K562 (cell line): ENCODE results near the gene PPP1R13L. TPM values are rescaled to one million over a fixed set of nuclear protein-coding genes. Genes with fewer than 3 reads are reported as not detected.

Experiments
- CHD1 ChIP-seq: fragments of 200-600 bp; sonication (generic); IDR thresholded peaks from one replicate; pipeline ENCODE4 v1.6.1; 2012; ENCODE audit warnings: mild to moderate bottlenecking, moderate library complexity, low read length, inconsistent platforms
- CREB1 ChIP-seq, 2 experiments: sonication (generic) in 1 of 2; formaldehyde crosslinking in 1 of 2; IDR thresholded peaks; 2 replicates each; pipeline versions ENCODE4 v1.6.1 to v1.8.0; 2012 to 2022; ENCODE audit warnings: inconsistent platforms in 1 of 2, mild to moderate bottlenecking in 1 of 2, missing genetic modification reagents in 1 of 2, moderate library complexity in 1 of 2
- DEAF1 ChIP-seq: fragments of 450-650 bp; formaldehyde crosslinking; IDR thresholded peaks from 2 replicates; pipeline ENCODE4 v1.4.0; 2020; ENCODE audit warnings: mild to moderate bottlenecking, moderate library complexity
- HDAC8 ChIP-seq: fragments of 450-650 bp; IDR thresholded peaks from 2 replicates; pipeline ENCODE4 v1.6.1; 2016; ENCODE audit warnings: mild to moderate bottlenecking, missing genetic modification characterization, moderate library complexity, missing compliant biosample characterization
- MAX ChIP-seq: sonication (generic); formaldehyde crosslinking; IDR thresholded peaks from 2 replicates; pipeline ENCODE4 v1.9.0; 2022; ENCODE audit warnings: mild to moderate bottlenecking, missing genetic modification reagents
- NEUROD1 ChIP-seq: fragments of 150-350 bp; IDR thresholded peaks from 2 replicates; pipeline ENCODE4 v1.6.1; 2014; ENCODE audit warnings: borderline replicate concordance, low read length, low read depth; ENCODE audit not compliant: partially characterized antibody
- PBX2 ChIP-seq, 2 experiments: IDR thresholded peaks in 1 of 2; conservative IDR thresholded peaks in 1 of 2; 2 replicates each; pipeline ENCODE4 v1.6.1; 2016; ENCODE audit warnings: low read depth in 2 of 2, mild to moderate bottlenecking in 1 of 2, missing compliant biosample characterization in 1 of 2, missing genetic modification characterization in 1 of 2, moderate library complexity in 1 of 2
- POLR3G ChIP-seq: IDR thresholded peaks from 2 replicates; pipeline ENCODE4 v1.6.1; 2011; ENCODE audit not compliant: insufficient read length, insufficient replicate concordance; ENCODE audit errors: extremely low read depth
- RBM22 ChIP-seq: fragments of 200-400 bp; formaldehyde crosslinking; IDR thresholded peaks from 2 replicates; pipeline ENCODE4 v1.6.1; 2018; ENCODE audit warnings: low read length, low read depth; ENCODE audit not compliant: poor library complexity, severe bottlenecking
- ZBTB5 ChIP-seq: fragments of 450-650 bp; IDR thresholded peaks from 2 replicates; pipeline ENCODE4 v1.6.1; 2017; ENCODE audit warnings: antibody characterized with exemption
- ZFP36 ChIP-seq: fragments of 150-350 bp; IDR thresholded peaks from 2 replicates; pipeline ENCODE4 v1.6.1; 2018; ENCODE audit warnings: low read length, low read depth; ENCODE audit not compliant: partially characterized antibody
- ZKSCAN3 ChIP-seq: fragments of 250-450 bp; sonication (Bioruptor Pico); IDR thresholded peaks from 2 replicates; pipeline ENCODE4 v1.4.0; 2020
- ZNF134 ChIP-seq: fragments of 250-450 bp; sonication (Bioruptor Pico); conservative IDR thresholded peaks from 2 replicates; pipeline ENCODE4 v1.4.0; 2020
- ZNF165 ChIP-seq: fragments of 250-450 bp; sonication (Bioruptor Pico); IDR thresholded peaks from 2 replicates; pipeline ENCODE4 v1.4.0; 2020; ENCODE audit warnings: borderline replicate concordance
- ZNF232 ChIP-seq: sonication (generic); formaldehyde crosslinking; IDR thresholded peaks from 2 replicates; pipeline ENCODE4 v1.8.0; 2022; ENCODE audit warnings: mild to moderate bottlenecking, missing genetic modification reagents
- ZNF24 ChIP-seq: fragments of 450-650 bp; IDR thresholded peaks from 2 replicates; pipeline ENCODE4 v1.6.1; 2016
- ZNF395 ChIP-seq: fragments of 200-800 bp; sonication (Bioruptor generic); IDR thresholded peaks from 2 replicates; pipeline ENCODE4 v1.6.1; 2017; ENCODE audit warnings: missing genetic modification characterization, missing compliant biosample characterization
- ZNF583 ChIP-seq: fragments of 250-450 bp; sonication (Bioruptor Pico); IDR thresholded peaks from 2 replicates; pipeline ENCODE4 v1.4.0; 2020
- polyA plus RNA-seq, 8 experiments: library from polyadenylated mRNA; depleted of rRNA in 4 of 8; stranded (reverse) in 5 of 8; unstranded in 3 of 8; fragments of >200 nt; fragmentation: Nextera tagmentation in 2 of 8; fragmentation: Illumina TruSeq in 1 of 8; extraction: Ambion mirVana in 2 of 8; extraction: Trizol in 1 of 8; gene quantifications; 2 replicates each; pipeline versions ENCODE4 v1.2.1 to v1.2.3, GENCODE V29; 2011 to 2014; ENCODE audit warnings: inconsistent platforms in 1 of 8, missing spikeins in 1 of 8
- total RNA-seq, 7 experiments: library from RNA; depleted of rRNA in 6 of 7; stranded (reverse); fragments of >200 nt in 6 of 7; fragmentation: Illumina TruSeq in 2 of 7; extraction: Trizol in 2 of 7; gene quantifications; 2 replicates each; pipeline versions ENCODE4 v1.2.1 to v1.2.3, GENCODE V29; 2011 to 2021; ENCODE audit warnings: low replicate concordance in 1 of 7

PPP1R13L gene
- total and polyA plus RNA-seq, 9 of the 15 experiments (the other 6 are each of a cell fraction or from before 2014, with no cell fraction given): 0.32 to 6.7 (median 2.0) TPM

GRCh38 chr19:45424191-45425058, 19.6 kb upstream of the PPP1R13L start (continued):
- TF ChIP-seq ZNF395 (CRISPR knock-in tag) (peak; percentile 78; the same call in 1 of the 2 replicates), ZFP36 (peak; percentile 100), CREB1 (IDR thresholded peaks at IDR 0.05) (no peak), CREB1 (CRISPR knock-in tag; IDR thresholded peaks at IDR 0.05) (no peak), ZNF583 (CRISPR knock-in tag) (no peak), RBM22 (no peak), PBX2 (CRISPR knock-in tag; IDR thresholded peaks at IDR 0.05; ENCODE audit: low read depth) (no peak), PBX2 (tag; conservative IDR thresholded peaks at IDR 0.05; ENCODE audit: low read depth) (peak; percentile 33; the same call in 1 of the 2 replicates), DEAF1 (CRISPR knock-in tag) (no peak; the same call in 1 of the 2 replicates), ZNF232 (CRISPR knock-in tag) (no peak), ZNF134 (CRISPR knock-in tag) (no peak), ZNF24 (peak; percentile 98), CHD1 (peak; percentile 28), ZNF165 (no peak), ZKSCAN3 (no peak), NEUROD1 (peak; percentile 57), MAX (CRISPR knock-in tag) (peak; percentile 7; the same call in 1 of the 2 replicates), POLR3G (no peak), ZBTB5 (peak; percentile 57), HDAC8 (tag) (no peak)
